ENCODE measurements around the gene RSPO1.

DNA sequence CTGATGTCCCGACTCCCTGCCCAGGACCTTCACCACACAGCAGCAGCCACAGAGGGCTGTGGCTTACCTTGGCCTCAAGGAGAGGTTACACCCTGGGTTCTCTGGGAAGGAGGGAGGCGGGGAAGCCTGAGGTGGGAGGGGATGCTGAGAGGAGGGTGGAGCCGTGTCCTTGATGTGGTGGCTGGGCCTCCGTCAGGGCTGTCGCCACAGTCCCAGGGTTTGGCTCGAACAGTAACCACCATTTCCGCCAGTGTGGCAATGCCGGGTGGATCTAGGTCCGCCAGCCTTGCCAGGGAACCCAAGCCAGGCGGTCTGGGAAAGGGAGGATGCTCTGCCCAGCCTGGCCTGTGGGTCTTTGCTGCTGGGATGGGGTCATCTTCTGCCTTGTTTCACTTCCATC is 39.2 kb upstream of the RSPO1 start:
- TF ChIP-seq SPI1 (IDR thresholded peaks at IDR 0.05; ENCODE audit: low read depth, low read length) (no peak), POLR2AphosphoS5 (IDR thresholded peaks at IDR 0.05; ENCODE audit: low read depth, low read length) (no peak), POLR2A (IDR thresholded peaks at IDR 0.05; ENCODE audit: low read depth, low read length) (no peak)

All from GM12891 (cell line).